Measurements from ENCODE around the gene ADAMTS7.
A peak's percentile ranks its signal among the peaks of the same experiment; 100 is the strongest.
"Not testable (repeated sequence)": the region's sequence is repeated elsewhere in the genome, so short reads cannot be mapped to it uniquely, and the experiment has no call there.

Gene ADAMTS7

GRCh38 chr15:78850352-78850751 lies 39.1 kb upstream of the ADAMTS7 start:
- H3K4me3 ChIP-seq (replicated peaks in 1 of 2; ENCODE audit: low read depth in 2 of 2, low read length in 2 of 2), result no peak overlapping the region
- TF ChIP-seq CTCF (IDR thresholded peaks at IDR 0.05; ENCODE audit: low read depth, low read length), result no peak
- DNase-seq (ENCODE audit: low read depth in 2 of 2), result no peak

- DNase-seq (ENCODE audit: low read depth in 2 of 2); H3K4me3 ChIP-seq (replicated peaks in 1 of 2; ENCODE audit: low read depth in 2 of 2, low read length in 2 of 2): not testable (repeated sequence)
Observed at GRCh38 chr15:78847387-78847906, 36.2 kb upstream of the ADAMTS7 start.

GRCh38 chr15:78846906-78847305 lies 35.6 kb upstream of the ADAMTS7 start:
- not testable (repeated sequence) for DNase-seq (ENCODE audit: low read depth in 2 of 2)

GRCh38 chr15:78842519-78842918 lies 31.3 kb upstream of the ADAMTS7 start:
- DNase-seq (ENCODE audit: low read depth in 2 of 2), result no peak
- no peak overlapping the region for H3K4me3 ChIP-seq (replicated peaks in 1 of 2; ENCODE audit: low read depth in 2 of 2, low read length in 2 of 2)
- TF ChIP-seq CTCF (IDR thresholded peaks at IDR 0.05; ENCODE audit: low read depth, low read length), result no peak

More at GRCh38 chr15:78846906-78847305, 35.6 kb upstream of the ADAMTS7 start:
- not testable (repeated sequence) for H3K4me3 ChIP-seq (replicated peaks in 1 of 2; ENCODE audit: low read depth in 2 of 2, low read length in 2 of 2)

GRCh38 chr15:78841891-78842290 lies 30.6 kb upstream of the ADAMTS7 start:
- no peak for DNase-seq (ENCODE audit: low read depth in 2 of 2)
- H3K4me3 ChIP-seq (replicated peaks in 1 of 2; ENCODE audit: low read depth in 2 of 2, low read length in 2 of 2), result no peak overlapping the region
- TF ChIP-seq CTCF (IDR thresholded peaks at IDR 0.05; ENCODE audit: low read depth, low read length), result no peak

DNA sequence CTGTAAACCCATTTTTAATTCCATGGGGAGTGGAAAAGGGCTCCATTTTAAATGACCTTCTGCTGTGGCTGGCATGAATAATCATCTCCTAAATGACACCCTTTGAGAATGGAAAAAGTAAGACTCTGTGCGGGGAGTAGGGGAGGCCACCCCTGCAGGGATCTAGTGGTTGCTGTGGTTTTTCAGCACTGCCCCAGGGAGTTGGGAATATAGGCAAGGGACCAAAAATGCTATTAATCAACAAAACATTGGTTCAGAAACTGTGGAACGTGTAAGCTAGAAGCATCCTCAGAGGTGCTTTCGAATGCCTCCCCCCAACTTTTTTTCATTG lies 30.1 kb upstream of the ADAMTS7 start:
- TF ChIP-seq CTCF (IDR thresholded peaks at IDR 0.05; ENCODE audit: low read depth, low read length), result no peak
- DNase-seq (ENCODE audit: low read depth in 2 of 2), result no peak
- H3K4me3 ChIP-seq (replicated peaks in 1 of 2; ENCODE audit: low read depth in 2 of 2, low read length in 2 of 2), result no peak overlapping the region

DNA sequence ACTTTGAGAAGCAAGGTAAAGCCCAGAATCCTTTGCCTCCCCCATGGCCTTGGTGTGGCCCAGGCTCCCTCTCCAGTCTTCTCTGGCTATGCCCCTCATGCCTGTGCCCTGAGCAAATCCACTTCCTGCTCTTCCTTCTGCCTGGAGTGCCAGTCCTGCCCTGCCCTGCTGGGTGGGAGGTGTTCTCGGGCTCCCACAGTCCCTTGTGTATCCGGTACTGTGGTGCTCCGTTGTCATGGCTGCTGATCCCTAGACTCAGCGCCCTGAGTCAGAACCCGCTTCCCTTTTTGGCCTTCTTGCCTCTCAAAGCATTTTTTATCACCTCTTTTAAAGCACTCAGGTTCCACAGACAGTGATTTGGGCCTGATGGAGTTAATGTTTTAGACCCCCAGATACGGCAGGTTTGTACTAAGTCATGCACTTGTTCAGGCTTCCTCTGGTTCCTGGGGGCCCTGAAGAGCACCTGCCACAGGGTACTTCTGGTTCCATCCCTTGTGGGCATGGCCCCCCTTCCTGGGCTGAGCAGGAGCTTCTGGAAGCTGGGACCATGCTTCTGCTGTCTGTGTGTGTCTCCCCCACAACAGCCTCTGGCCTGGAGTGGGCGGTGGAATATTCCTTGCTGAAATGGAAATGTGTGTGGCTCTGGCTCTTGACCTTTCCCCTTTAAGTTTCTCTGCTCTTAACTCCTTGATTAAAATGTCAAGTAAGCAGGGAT lies 29.6 kb upstream of the ADAMTS7 start:
- H3K4me3 ChIP-seq (replicated peaks in 1 of 2; ENCODE audit: low read depth in 2 of 2, low read length in 2 of 2), result no peak overlapping the region
- no peak for TF ChIP-seq CTCF (IDR thresholded peaks at IDR 0.05; ENCODE audit: low read depth, low read length)
- peak in 1 of 2 donors; percentile 19 for DNase-seq (ENCODE audit: low read depth in 2 of 2)

DNA sequence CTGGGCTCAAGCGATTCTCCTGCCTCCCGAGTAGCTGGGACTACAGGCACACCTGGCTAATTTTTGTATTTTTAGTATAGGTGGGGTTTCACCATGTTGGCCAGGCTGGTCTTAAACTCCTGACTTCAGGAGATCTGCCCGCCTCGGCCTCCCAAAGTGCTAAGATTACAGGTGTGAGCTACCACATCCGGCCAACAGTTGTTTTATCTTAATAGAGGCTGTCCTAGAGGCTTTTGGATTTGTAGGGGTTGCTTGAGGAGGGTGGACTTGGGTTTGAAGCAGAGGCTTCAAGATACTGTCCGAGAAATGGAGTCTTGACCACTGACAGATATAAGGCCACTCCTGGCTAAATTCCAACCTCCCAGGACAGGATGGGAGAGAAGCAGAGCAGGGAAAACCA lies 27.9 kb upstream of the ADAMTS7 start:
- DNase-seq (ENCODE audit: low read depth in 2 of 2); H3K4me3 ChIP-seq (replicated peaks in 1 of 2; ENCODE audit: low read depth in 2 of 2, low read length in 2 of 2): not testable (repeated sequence)
